Middle frontal gyrus (tissue), 1 donor: ENCODE measurements around the gene SORCS1.
"Not testable (repeated sequence)": the region's sequence is repeated elsewhere in the genome, so short reads cannot be mapped to it uniquely, and the experiment has no call there.

Experiments
- DNase-seq: peaks from one replicate; pipeline ENCODE4 v3.0.0-alpha.2; 2015; ENCODE audit warnings: low spot score; ENCODE audit errors: extremely low spot score

Gene SORCS1

DNA sequence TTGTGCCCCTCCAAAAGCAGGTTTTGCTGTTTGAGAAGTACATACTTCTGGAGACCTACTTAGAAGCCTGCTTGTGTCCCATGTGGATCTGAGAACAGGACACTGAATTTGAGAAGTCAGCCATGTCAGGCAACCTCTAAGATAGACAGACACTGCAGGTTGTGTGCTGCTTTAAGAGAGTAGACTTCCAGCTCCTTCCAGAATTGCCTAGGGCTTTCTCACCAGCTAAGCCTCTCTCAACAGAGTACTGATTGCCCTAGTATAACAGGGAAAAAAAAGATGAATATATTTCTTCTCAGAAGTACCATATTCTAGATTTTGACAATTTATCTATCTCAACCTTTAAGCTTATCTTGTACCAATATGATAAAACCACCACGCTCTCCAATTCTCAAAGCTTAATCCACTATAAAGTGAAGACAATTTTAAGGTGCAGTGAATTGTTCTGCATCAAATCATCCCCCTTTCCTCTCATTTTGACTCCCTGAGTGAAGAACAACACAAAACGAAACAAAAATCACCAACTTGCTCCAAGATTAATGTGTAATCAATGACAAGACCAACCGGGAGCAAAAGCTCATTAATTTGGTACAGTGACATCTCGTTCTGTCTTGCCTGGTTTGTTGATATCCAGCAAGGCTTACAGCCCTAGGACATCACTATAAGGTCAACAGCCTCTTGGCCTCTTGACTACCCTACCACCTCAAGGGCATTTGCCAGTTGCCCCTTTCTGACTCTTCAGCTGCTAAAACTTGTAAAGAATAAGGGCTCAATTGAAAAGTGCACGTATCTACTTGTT is 214.6 kb downstream of the SORCS1 start:
- no peak for DNase-seq

DNA sequence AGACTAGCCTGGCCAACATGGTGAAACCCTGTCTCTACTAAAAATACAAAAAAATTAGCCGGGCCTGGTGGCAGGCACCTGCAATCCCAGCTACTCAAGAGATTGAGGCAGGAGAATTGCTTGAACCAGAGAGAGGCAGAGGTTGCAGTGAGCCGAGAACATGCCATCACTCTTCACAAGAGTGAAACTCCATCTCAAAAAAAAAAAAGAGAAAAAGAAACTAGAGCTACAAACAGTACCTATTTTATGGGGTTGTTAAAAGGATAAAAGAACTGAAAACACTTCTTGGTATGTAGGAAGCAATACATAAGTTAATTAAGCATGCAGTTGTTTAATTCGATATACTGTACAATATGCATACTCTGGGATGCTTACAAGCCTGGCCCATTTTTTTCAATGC is 216.9 kb downstream of the SORCS1 start:
- DNase-seq: no peak

DNA sequence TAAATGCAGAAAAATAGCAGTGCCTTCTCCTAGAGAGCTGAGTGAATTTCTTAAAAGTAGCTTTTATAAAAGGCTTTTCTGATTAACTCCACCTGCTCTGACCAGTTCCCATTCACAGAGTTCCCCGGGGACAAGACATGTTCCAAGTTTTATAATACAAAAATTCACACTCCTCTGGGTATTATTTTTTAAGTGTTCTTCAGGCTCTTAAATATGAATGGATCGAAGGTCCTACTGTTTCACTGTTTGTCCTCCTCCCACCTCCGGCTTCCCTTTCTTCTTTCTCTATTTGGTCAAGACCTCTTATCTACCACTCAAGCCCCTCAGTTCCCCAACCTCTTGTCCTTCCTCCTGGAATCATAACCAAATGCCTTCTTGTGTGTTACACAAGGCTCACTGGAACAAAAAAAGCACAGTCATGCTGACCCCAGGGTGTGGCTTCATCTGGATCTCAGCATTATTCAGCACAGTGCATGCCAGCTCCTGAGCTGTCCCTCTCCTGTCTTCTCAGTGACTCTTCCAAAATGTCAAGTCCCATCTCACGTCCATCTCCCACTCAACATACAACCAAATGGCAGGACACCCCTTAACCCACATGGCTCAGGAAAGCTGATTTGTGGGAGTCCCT is 222.4 kb downstream of the SORCS1 start:
- no peak for DNase-seq

DNA sequence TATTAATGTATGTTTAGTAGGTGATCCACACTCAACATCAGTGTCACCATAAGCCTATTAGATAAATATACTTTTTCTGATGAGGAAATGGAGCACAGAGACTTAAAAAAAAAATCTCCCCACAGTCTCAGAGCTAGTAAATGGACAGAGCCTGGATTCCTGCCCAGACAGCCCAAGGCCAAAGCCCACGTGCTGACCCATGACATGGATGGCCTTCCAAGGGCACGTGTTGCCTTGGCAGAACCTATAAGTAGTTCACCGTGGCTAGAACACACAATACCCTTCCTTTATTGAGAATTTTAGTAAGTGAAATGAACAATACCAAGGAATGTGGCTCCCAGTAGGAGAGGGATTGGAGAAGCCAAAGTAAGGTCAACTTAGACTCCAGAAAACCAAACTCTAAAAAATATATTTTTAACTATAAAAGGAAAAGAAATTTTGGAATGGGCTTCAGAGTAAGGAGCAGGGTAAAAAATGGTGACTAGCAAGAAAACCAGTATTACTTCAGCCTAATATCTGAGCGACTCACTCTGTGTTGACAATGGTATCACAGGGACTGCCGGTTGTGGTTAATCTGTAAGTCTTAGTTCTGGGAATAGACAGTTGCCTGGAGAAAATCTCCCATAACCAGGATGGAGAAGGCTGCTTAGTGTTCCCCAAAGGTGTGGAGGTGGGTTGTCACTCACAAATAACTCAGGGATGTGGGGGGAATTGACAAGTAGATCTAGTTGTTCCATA is 223.0 kb downstream of the SORCS1 start:
- no peak for DNase-seq

DNA sequence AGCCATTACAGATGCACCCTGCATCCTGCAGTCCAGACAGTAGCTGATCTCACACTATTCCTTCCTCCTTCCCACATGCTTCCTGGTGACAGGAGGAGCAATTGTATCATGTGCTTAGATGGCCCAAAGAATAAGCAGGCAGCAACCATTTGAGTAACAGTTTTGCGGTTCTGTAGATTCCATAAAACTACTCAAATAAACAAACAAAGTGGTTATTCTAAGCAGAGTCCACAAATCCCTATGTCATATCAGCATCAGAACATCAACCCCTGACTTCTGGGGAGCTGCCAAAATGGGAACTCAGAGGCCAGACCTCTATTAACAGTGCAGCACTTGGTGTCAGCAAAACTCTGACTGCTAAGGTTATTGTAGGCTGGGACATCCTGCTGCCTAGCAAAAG is 226.0 kb downstream of the SORCS1 start:
- no peak for DNase-seq

DNA sequence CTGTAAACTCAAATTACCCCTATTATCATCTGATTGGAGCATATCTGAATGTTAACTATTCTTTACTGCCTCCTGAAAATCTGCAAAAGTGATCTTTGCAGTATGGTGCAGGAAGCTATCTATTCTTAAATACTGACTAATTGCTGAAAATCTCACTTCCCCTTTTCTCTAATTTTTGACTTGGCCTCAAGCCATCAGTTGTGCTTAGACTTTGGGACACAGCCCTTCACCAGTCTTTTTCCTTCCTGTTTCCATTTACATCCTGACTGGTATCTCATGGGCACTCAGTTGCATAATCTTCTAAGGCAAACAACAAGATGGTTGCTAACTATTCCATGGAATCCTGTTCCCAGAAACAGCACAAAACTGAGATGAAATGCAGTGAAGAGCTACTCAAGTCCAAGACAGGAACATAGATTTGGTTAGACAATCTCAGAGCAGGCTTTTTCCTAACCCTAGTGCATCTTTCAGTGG is 228.5 kb downstream of the SORCS1 start:
- no peak for DNase-seq

DNA sequence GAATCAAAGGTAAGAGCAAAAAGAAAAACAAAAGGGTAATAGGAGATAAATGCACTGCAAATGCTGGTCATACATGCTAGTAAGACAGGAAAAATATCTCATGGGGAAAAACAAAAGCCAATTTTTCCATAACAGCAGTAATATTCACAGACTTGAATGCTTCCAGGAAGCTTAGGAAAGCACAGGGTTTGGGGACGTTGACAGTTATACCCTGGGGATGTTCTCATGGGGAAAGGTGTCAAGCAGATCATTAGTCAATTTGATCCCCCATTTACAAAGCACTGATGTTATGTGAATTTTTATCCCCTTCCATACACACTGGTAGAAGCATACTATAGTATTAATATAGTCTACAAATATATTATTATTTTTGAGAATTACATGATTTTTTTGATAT is 232.7 kb downstream of the SORCS1 start:
- DNase-seq: no peak

DNA sequence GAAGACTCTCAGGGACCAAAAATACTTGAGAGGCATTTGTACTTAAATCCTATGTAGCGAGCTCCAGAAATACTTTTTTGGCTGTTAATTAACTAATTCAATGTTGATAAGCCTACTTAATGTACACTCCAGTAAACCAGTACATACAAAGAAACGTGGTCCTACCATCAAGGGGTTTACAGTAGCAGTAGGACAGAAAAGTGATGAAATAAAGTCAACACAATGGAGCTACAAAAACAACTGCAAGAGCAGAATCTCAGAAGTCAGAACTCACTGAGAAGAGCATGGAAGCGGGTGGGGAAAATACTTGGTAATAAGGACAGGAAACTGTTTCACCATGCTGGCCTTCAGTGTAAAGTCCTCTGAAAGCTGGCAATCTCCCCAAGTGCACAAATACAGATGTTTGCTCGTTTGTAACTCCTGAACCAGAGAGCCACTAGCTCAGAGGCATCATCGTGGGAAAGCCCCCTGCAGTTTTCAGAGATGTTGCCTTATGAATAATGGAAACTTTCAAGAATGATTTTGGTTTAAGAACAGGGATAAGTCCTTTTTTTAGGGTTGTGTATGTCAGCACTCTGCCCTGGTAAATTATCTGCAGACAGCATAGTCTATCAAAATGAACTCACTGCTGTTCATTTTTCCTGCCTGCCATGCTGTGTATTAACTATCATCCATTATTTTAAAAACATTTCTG is 233.2 kb downstream of the SORCS1 start:
- no peak for DNase-seq

DNA sequence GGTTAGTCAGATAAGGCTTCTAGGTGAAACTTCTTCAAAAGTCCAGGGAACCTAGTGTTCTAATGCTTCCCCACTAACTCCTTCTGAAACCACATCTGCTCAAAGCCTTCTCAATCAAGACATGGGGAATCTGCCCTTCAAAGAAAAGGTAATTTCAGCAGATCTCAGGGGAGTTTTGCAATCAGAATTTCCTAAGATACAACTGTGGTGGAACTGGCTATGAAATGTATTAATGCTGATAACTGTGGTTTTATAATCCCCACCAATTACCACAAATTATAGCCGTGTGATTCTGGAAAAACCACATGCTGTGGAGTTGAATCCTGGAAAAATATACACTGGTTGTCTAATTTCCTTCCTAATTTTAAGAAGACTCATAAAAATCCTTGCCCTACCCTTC is 233.8 kb downstream of the SORCS1 start:
- DNase-seq: no peak

DNA sequence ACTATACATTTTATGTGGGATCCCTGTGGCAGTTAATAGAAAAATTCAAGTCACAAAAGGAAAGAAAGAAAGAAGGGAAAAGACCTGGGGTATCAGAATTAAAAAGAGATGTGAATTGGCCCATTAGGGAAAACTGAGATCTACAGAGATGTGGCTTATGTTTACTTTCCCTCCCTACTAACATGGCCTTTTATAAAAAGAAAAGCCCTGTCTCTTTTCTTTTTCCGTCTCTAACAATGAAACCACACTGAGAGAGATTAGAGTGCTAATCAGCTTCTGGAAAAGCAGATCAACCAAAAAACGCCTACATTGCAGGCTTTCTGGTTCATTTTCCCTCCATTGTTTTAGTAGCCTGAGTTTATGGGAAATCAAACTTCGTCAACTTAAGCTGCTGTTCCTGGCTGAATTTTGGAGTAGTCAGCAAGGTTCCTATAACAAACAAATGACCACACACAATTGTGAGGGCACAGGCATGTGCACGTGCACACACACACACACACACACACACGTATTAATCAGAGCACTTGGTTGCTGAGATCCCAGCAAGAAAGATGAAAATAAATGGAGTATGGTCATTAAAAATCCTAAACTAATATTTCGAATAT is 235.1 kb downstream of the SORCS1 start:
- no peak for DNase-seq

DNA sequence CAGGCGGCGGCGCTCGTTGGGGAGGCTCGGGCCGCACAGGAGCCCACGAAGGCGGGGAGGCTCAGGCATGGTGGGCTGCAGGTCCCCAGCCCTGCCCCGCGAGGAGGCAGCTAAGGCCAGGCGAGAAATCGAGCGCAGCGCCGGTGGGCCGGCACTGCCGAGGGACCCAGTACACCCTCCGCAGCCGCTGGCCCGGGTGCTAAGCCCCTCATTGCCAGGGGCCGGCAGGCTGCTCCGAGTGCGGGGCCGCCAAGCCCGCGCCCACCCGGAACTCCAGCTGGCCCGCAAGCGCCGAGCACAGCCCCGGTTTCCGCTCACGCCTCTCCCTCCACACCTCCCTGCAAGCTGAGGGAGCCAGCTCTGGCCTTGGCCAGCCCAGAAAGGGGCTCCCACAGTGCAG is 236.4 kb downstream of the SORCS1 start:
- DNase-seq: not testable (repeated sequence)

DNA sequence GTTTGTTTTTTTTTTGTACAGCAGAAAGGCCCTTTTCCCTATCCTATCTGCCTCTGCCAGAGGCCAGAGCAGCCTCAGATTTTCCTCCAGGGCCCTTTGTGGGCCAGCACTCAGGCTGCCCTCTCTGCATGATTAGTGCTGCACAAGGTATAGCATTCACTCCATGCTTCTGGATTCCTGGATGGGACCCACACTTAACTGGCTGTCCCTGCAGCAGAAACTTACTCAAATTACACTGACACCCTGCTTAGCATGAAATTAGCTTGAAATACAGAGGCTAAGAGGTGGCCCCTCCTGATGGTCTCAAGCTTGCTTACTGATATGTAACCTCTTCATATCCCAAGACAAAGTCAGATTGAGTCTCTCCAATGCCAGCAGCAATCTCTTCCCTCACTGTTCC is 239.3 kb downstream of the SORCS1 start:
- no peak for DNase-seq

DNA sequence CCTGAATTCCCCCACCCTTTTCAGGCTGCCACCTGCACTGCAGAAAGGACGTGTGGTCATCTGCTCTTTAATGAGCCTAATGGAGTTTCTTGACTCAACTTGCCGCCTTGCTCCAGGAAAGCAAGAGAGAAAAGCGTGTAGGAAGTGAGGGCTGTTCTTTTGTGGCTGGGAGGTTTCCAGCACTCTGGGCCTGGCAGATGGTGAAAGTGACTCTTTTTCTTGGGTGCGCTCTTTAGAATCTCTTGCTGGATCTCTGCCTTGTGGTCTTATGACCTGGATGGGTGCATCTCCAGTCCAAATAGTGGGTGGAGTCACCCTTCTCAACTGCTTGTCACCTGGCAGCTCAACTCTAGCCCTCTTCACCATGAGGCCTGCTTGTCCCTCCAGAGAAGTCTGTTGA is 244.0 kb downstream of the SORCS1 start:
- no peak for DNase-seq

DNA sequence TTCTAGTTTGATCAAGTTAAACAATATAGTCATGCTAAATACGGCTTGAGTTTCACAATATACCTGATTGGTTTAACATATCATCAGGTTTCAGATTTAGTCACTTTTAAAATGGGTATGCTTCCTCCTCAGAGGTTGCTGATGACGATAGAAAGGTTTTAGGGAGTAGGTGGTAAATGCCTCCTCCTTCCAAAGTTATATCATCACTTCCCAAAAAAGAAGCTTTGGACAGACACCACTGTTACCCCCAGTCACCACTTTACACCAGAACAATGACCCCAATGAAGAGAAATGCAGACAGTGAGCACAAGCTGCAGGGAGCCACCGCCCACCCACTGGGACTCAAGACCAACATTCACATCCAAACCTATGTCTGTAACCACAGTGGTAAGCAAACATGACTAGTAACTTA is 244.6 kb downstream of the SORCS1 start:
- no peak for DNase-seq

DNA sequence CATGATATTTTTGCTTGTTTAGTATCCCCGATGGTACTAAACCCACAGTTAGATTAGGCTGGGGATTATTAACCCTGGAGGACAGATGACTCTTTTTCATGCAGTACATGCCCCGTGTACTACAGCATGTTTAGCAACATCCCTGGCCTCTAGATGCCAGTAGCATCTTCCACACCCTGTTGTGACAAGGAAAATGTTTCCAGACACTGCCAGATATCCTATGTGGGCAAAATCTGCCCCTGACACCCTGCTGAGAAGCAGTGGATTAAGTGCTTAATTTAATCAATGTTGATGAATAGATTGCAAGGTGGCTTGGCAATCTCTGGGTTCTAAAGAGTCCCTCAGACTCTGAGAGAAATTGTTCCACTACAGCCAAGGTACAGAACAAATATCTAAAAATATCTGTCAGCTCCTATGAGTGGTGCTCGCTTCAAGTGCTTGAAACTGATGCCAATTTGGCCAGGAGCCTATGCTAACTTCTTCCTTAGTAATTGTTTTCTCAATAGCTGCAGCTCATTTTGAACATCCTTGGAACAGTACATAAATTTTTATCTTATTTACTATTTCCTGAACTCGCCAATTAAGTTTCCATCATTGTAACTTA is 247.0 kb downstream of the SORCS1 start:
- no peak for DNase-seq

DNA sequence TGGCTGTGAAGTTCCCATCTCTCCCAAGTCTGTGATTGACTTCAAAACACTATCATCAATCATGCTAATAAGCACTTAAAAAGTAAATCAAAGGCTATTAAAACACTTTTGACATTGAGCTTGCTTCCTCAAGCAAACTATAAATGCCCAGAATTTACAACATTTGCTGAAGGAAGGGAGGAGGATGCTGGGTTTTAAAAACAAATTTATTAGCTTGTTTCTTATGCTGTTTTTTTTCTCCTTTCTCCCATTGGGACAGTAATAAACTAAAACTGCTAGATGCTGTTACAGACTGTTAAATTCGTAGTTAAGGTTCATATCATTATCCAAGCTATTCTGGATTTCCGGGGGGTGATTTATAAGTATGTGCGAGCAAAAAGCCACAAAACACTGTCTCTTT is 250.5 kb downstream of the SORCS1 start:
- no peak for DNase-seq

DNA sequence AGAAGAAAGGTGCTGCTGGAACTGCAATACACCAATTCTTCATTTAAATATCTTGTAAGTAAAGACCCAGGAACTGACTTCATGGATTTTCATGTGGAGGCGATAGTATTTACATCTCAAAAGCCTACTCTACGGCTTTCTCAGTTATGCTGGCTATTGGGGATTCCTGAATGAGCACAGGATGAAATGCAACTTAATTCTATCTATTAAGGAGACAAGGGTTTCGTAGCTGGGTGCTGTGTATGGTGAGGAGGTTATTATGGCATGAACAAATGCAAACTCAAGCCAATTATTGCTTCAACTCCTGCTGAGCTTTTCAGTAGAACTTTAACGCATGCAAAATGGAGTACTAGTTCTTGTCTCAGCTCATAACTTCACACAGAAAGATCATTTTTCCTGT is 251.2 kb downstream of the SORCS1 start:
- no peak for DNase-seq

DNA sequence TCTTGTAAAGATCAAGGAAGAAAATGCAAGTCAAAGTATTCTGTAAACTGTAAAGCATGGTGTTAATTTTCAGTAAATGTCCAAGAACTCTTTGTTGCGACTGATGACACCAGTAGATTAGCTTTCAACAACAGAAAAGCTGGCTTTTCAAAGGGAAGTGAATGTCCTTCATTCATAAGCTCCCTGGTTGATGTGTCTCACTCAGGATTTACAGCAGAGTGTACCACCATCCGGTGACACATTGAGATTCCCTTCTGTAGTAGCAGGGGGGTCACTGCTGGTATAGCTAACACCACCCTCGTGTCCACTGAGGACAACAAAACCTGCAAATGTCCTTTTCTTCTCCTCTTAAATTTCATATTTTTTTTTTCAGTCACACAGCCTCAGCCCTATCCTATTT is 253.4 kb downstream of the SORCS1 start:
- DNase-seq: no peak

DNA sequence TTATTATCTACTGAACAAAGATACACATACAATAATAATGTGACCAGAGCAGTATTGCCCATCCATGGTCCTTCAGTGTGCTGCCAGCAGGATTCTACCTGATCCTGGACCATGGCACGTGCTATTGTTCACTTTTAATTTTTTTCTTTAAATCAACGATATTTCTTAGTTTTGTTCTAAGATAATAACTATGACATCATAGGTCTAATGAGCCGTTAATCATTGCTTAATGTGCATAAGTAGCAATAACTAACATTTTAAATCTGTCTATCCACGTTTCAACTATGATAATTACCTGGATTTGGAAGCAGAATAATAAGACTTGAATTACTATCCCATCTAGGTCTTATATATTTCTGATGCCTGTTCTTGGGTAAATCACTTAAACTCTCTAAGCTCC is 253.8 kb downstream of the SORCS1 start:
- no peak for DNase-seq

DNA sequence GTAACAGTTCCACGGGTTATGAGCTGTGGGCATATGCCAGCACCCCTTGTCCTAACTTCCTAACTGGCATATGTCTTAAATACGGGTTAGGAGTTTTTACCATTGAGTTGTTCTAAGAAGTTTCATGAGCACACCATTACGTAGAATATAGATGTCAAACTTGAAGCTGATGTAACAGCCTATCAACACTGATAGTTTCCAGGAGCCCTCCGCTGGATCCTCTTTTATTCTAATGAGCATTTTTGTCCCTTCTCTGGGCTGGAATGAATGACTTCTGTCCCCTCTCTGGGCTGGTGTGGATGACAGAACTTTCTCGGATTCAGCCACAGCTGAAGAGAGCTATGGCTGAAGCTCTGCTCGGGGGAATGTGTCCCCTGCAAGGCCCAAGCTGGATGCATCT is 256.3 kb downstream of the SORCS1 start:
- no peak for DNase-seq

DNA sequence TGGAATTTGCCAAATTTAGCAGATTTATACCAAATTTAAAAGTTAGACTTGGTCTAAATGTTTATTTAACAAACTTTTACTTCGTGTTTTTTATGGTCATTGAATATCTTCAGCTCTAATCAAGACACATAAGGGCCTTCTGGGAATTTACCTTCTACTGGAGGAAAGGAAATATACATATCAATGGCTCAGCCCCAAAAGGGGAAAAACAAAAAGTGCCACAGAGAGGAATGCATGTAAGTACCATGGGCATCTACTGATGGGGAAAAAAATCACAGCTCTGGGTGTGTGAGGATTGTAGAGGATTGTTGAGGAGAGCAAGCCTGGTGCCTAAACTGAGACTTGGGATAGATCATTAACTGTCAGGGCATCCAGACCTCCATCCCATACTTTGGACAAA is 260.3 kb downstream of the SORCS1 start:
- no peak for DNase-seq
